GM23338 (cell line): ENCODE measurements around the gene FLT3. TPM values are rescaled to one million over a fixed set of nuclear protein-coding genes. Genes with fewer than 3 reads are reported as not detected.

Experiments
- ATAC-seq: fragments of 200-7000 bp; cut with Tn5 transposase; 3 replicates; pipeline ENCODE4 v1.9.1; 2020
- DNase-seq: peaks from one replicate; pipeline ENCODE4 v3.0.0-alpha.2; 2015; ENCODE audit warnings: low spot score
- H2AFZ ChIP-seq: fragments of 200-600 bp; sonication (generic); 2 replicates; pipeline ENCODE4 v1.8.0; 2016; ENCODE audit warnings: antibody characterized with exemption, mild to moderate bottlenecking, moderate library complexity
- H3F3A ChIP-seq: fragments of 200-600 bp; sonication (generic); replicated peaks from 2 replicates; pipeline ENCODE4 v1.8.0; 2017; ENCODE audit warnings: antibody characterized with exemption, mixed run types, low read depth
- H3K27ac ChIP-seq: fragments of 200-600 bp; sonication (generic); 2 replicates; pipeline ENCODE4 v1.6.1; 2016; ENCODE audit warnings: low read depth
- H3K27me3 ChIP-seq: fragments of 200-600 bp; sonication (generic); 2 replicates; pipeline ENCODE4 v1.8.0; 2016; ENCODE audit warnings: mild to moderate bottlenecking, mixed run types, moderate library complexity; ENCODE audit not compliant: insufficient read depth
- H3K36me3 ChIP-seq: fragments of 200-600 bp; sonication (generic); 2 replicates; pipeline ENCODE4 v1.8.0; 2016; ENCODE audit warnings: mild to moderate bottlenecking; ENCODE audit not compliant: insufficient read depth
- H3K4me1 ChIP-seq: fragments of 200-600 bp; sonication (generic); 2 replicates; pipeline ENCODE4 v1.8.0; 2016; ENCODE audit warnings: mild to moderate bottlenecking, moderate library complexity; ENCODE audit not compliant: insufficient read depth
- H3K4me2 ChIP-seq: fragments of 200-600 bp; sonication (generic); 2 replicates; pipeline ENCODE4 v1.7.1; 2017; ENCODE audit warnings: mixed run types
- H3K4me3 ChIP-seq: fragments of 200-600 bp; sonication (generic); 2 replicates; pipeline ENCODE4 v1.6.1; 2016; ENCODE audit warnings: mixed run types
- H3K79me2 ChIP-seq: fragments of 200-600 bp; sonication (generic); replicated peaks from 2 replicates; pipeline ENCODE4 v1.8.0; 2017; ENCODE audit warnings: mild to moderate bottlenecking; ENCODE audit not compliant: insufficient read depth
- H3K9me2 ChIP-seq: fragments of 200-600 bp; sonication (generic); 2 replicates; pipeline ENCODE4 v1.8.0; 2017; ENCODE audit not compliant: insufficient read depth
- H4K20me1 ChIP-seq: fragments of 200-600 bp; sonication (generic); replicated peaks from 2 replicates; pipeline ENCODE4 v1.8.0; 2017; ENCODE audit warnings: mild to moderate bottlenecking; ENCODE audit not compliant: insufficient read depth
- H3K27ac Mint-ChIP-seq: 2 replicates; pipeline ENCODE4 v1.8.0; 2020; ENCODE audit warnings: inconsistent platforms, mild to moderate bottlenecking, moderate library complexity, mixed read lengths
- H3K27me3 Mint-ChIP-seq: 3 replicates; pipeline ENCODE4 v1.8.0; 2022; ENCODE audit warnings: low read depth, mild to moderate bottlenecking, moderate library complexity, mixed read lengths, inconsistent platforms; ENCODE audit not compliant: insufficient read depth, poor library complexity
- H3K36me3 Mint-ChIP-seq: 3 replicates; pipeline ENCODE4 v1.8.0; 2021; ENCODE audit warnings: low read depth, mild to moderate bottlenecking, inconsistent platforms, moderate library complexity, mixed read lengths
- H3K4me1 Mint-ChIP-seq: 3 replicates; pipeline ENCODE4 v1.8.0; 2020; ENCODE audit warnings: mild to moderate bottlenecking, inconsistent platforms, mixed read lengths
- H3K4me3 Mint-ChIP-seq: 3 replicates; pipeline ENCODE4 v1.8.0; 2021; ENCODE audit warnings: moderate library complexity, mild to moderate bottlenecking, inconsistent platforms, mixed read lengths
- H3K9me3 Mint-ChIP-seq: 3 replicates; pipeline ENCODE4 v1.8.0; 2020; ENCODE audit warnings: moderate library complexity, mild to moderate bottlenecking, inconsistent platforms, mixed read lengths
- EZH2 ChIP-seq: fragments of 200-600 bp; sonication (generic); IDR thresholded peaks from one replicate; pipeline ENCODE4 v1.8.0; 2017; ENCODE audit warnings: antibody characterized with exemption, mild to moderate bottlenecking, low read depth; ENCODE audit not compliant: unreplicated experiment
- EZH2phosphoT487 ChIP-seq: fragments of 200-600 bp; sonication (generic); IDR thresholded peaks from one replicate; pipeline ENCODE4 v1.8.1; 2018; ENCODE audit warnings: antibody characterized with exemption; ENCODE audit not compliant: unreplicated experiment
- STAT1 ChIP-seq: IDR thresholded peaks from one replicate; pipeline ENCODE4 v1.6.1; 2016; ENCODE audit warnings: antibody characterized with exemption; ENCODE audit not compliant: unreplicated experiment
- ZNF462 ChIP-seq: fragments of 250-450 bp; sonication (Bioruptor Pico); IDR thresholded peaks from 2 replicates; pipeline ENCODE4 v1.5.0; 2020; ENCODE audit warnings: mild to moderate bottlenecking, moderate library complexity
- polyA plus RNA-seq: library from polyadenylated mRNA; unstranded; fragments of >200 nt; fragmentation: Nextera tagmentation; extraction: Ambion mirVana; gene quantifications from 2 replicates; pipeline ENCODE4 v1.2.1, GENCODE V29; 2016
- total RNA-seq: library from RNA; depleted of rRNA; stranded (reverse); fragments of >200 nt; shearing (Covaris generic); gene quantifications from 2 replicates; pipeline ENCODE4 v1.2.3, GENCODE V29; 2014
- TF ChIP-seq, protein P1 (sequence below): IDR thresholded peaks from one replicate; pipeline ENCODE4 v1.6.1; 2018; ENCODE audit warnings: antibody characterized with exemption; ENCODE audit not compliant: unreplicated experiment

The FLT3 gene
- total and polyA plus RNA-seq, 2 experiments from 2014 or later: 0.17 to 0.44 TPM

DNA sequence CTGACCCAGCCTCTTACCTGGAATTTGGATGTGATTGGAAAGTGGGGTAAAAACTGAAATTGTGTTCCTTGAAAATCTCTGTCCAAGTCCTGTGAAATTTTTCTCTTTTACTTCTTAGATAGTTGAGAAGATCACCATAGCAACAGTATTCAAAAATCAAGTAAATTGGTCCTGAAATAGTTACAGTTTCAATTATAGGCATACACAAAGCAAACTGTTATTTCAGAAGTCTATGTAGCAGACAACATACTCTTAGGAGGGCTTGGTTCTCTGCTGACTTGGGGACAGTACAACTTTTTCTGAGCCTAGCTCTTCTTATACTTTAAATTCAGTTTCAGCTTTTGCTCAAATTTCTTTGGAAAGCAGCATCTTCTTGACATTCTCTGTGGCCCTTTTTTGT, 73.3 kb downstream of the FLT3 start (continued):
- TF ChIP-seq, protein P1, sequence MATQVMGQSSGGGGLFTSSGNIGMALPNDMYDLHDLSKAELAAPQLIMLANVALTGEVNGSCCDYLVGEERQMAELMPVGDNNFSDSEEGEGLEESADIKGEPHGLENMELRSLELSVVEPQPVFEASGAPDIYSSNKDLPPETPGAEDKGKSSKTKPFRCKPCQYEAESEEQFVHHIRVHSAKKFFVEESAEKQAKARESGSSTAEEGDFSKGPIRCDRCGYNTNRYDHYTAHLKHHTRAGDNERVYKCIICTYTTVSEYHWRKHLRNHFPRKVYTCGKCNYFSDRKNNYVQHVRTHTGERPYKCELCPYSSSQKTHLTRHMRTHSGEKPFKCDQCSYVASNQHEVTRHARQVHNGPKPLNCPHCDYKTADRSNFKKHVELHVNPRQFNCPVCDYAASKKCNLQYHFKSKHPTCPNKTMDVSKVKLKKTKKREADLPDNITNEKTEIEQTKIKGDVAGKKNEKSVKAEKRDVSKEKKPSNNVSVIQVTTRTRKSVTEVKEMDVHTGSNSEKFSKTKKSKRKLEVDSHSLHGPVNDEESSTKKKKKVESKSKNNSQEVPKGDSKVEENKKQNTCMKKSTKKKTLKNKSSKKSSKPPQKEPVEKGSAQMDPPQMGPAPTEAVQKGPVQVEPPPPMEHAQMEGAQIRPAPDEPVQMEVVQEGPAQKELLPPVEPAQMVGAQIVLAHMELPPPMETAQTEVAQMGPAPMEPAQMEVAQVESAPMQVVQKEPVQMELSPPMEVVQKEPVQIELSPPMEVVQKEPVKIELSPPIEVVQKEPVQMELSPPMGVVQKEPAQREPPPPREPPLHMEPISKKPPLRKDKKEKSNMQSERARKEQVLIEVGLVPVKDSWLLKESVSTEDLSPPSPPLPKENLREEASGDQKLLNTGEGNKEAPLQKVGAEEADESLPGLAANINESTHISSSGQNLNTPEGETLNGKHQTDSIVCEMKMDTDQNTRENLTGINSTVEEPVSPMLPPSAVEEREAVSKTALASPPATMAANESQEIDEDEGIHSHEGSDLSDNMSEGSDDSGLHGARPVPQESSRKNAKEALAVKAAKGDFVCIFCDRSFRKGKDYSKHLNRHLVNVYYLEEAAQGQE: no peak
- TF ChIP-seq EZH2 (no peak), ZNF462 (CRISPR knock-in tag) (no peak), EZH2phosphoT487 (no peak)

GRCh38 chr13:28026508-28026907, 73.9 kb downstream of the FLT3 start:
- Histone ChIP-seq H3K36me3 (no peaks in the 10 kb centered on the region), H3K27me3 (no peaks in the 10 kb centered on the region), H3K4me3 (no peak overlapping the region), H2AFZ (no peak overlapping the region), H3K4me1 (peaks cover 19% of the 10 kb centered on the region), H3K4me2 (no peak overlapping the region), H4K20me1 (no peaks in the 10 kb centered on the region), H3K27ac (no peak overlapping the region), H3K9me2 (no peaks in the 10 kb centered on the region), H3F3A (peaks cover 6% of the 10 kb centered on the region), H3K79me2 (no peaks in the 10 kb centered on the region)
- peaks cover 13% of the 10 kb centered on the region for H3K27me3 Mint-ChIP-seq
- no peak overlapping the region for H3K27ac Mint-ChIP-seq
- H3K4me3 Mint-ChIP-seq: no peak overlapping the region
- no peak for TF ChIP-seq STAT1
- no peaks in the 10 kb centered on the region; the same call in 2 of the 3 replicates for H3K9me3 Mint-ChIP-seq
- peaks cover 18% of the 10 kb centered on the region for H3K4me1 Mint-ChIP-seq
- DNase-seq: peak; percentile 14
- no peaks in the 10 kb centered on the region for H3K36me3 Mint-ChIP-seq
- ATAC-seq: no peak
